B cell (primary cell): ENCODE data around the gene OXTR.

Experiments used
- CTCF ChIP-seq: fragments of 200-600 bp; IDR thresholded peaks from one replicate; pipeline ENCODE4 v1.8.0; 2022; ENCODE audit warnings: antibody characterized with exemption, mild to moderate bottlenecking
- EZH2 ChIP-seq: IDR thresholded peaks from 2 replicates; pipeline ENCODE4 v1.6.1; 2012; ENCODE audit warnings: borderline replicate concordance, low read depth, mild to moderate bottlenecking, moderate library complexity, low read length; ENCODE audit not compliant: insufficient read depth, poor library complexity, severe bottlenecking

DNA sequence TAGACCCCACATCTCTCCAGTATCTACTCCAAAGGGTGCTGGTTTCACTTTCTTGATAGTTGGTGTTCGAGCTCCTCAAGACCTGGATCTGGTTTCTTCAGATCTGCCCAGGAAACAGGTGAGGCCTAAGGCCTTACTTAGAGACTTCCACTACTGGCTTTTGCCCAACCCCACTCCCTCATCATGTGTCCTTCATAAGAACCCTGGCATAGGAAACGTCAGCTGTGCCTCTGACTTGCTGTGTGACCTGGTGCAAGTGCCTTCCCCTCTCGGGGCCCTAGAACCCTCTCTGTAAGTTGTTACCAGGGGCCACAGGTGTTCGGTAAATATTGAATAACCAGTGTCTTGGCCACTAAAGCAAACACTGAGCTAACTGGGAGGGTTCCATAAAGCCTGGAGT is 3.9 kb downstream of the OXTR start:
- no peak for TF ChIP-seq CTCF
- TF ChIP-seq EZH2 = no peak
